ENCODE data around the gene ZNF598. TPM values are rescaled to one million over a fixed set of nuclear protein-coding genes. Genes with fewer than 3 reads are reported as not detected.
A peak's percentile ranks its signal among the peaks of the same experiment; 100 is the strongest.

ZNF598 gene
- total RNA-seq, 3 donors from 2014 or later = 16.0 to 25.2 (median 22.2) TPM

GRCh38 chr16:2023092-2024031 lies 13.7 kb upstream of the ZNF598 start:
- DNase-seq (ENCODE audit: low spot score in 2 of 2) = peak; percentile 85 to 94
- H3K27ac ChIP-seq = peak overlapping the region; percentile 52 to 63
- peak overlapping the region; percentile 31 to 63 (median 42) for H3K4me3 ChIP-seq
- no peaks in the 10 kb centered on the region for H3K36me3 ChIP-seq
- intact Hi-C loops (cut with DNase I; ENCODE audit: low total_unique reads) = no loop called here
- H3K27me3 ChIP-seq = peaks cover 8 to 20% of the 10 kb centered on the region in 2 donors
- no peaks in the 10 kb centered on the region for H3K9me3 ChIP-seq
- TF ChIP-seq CTCF (IDR thresholded peaks at IDR 0.05) (peak; percentile 99), POLR2A (IDR thresholded peaks at IDR 0.05) (no peak), POLR2AphosphoS5 (IDR thresholded peaks at IDR 0.05) (peak; percentile 57 to 68 (median 66))
- peaks cover 7 to 22% of the 10 kb centered on the region in 2 donors for H3K4me1 ChIP-seq

- TF ChIP-seq CTCF (IDR thresholded peaks at IDR 0.05) (no peak), POLR2A (IDR thresholded peaks at IDR 0.05) (no peak), POLR2AphosphoS5 (IDR thresholded peaks at IDR 0.05) (no peak)
- Histone ChIP-seq H3K4me3 (peak overlapping the region; percentile 31 to 63 (median 42)), H3K9me3 (no peaks in the 10 kb centered on the region), H3K4me1 (peaks cover 7 to 16% of the 10 kb centered on the region in 2 donors), H3K27ac (no peak overlapping the region), H3K27me3 (peaks cover 8 to 20% of the 10 kb centered on the region in 2 donors), H3K36me3 (no peaks in the 10 kb centered on the region)
- DNase-seq (ENCODE audit: low spot score in 2 of 2) = no peak
- intact Hi-C loops (cut with DNase I; ENCODE audit: low total_unique reads) = no loop called here
These were observed 13.1 kb upstream of the ZNF598 start for GRCh38 chr16:2022723-2023091.

GRCh38 chr16:2019921-2020831 lies 10.6 kb upstream of the ZNF598 start:
- no peaks in the 10 kb centered on the region for H3K36me3 ChIP-seq
- H3K9me3 ChIP-seq = no peaks in the 10 kb centered on the region
- peaks cover 7% of the 10 kb centered on the region in 2 donors for H3K4me1 ChIP-seq
- DNase-seq (ENCODE audit: low spot score in 2 of 2) = no peak
- TF ChIP-seq POLR2A (IDR thresholded peaks at IDR 0.05) = no peak
- no peak for TF ChIP-seq CTCF (IDR thresholded peaks at IDR 0.05)
- H3K4me3 ChIP-seq = peak overlapping the region in 2 of 3 donors; percentile 22 to 55
- intact Hi-C loops (cut with DNase I; ENCODE audit: low total_unique reads) = no loop called here
- peaks cover 8 to 20% of the 10 kb centered on the region in 2 donors for H3K27me3 ChIP-seq
- H3K27ac ChIP-seq = no peak overlapping the region

- Histone ChIP-seq H3K4me1 (peaks cover 7% of the 10 kb centered on the region in 2 donors), H3K27me3 (peaks cover 8 to 20% of the 10 kb centered on the region in 2 donors), H3K4me3 (peak within 1 kb of the TSS in 2 of 3 donors; percentile 22 to 55), H3K9me3 (no peaks in the 10 kb centered on the region), H3K36me3 (no peaks in the 10 kb centered on the region), H3K27ac (no peak within 1 kb of the TSS)
- DNase-seq (ENCODE audit: low spot score in 2 of 2) = no peak
- TF ChIP-seq POLR2A (IDR thresholded peaks at IDR 0.05) (no peak), POLR2AphosphoS5 (IDR thresholded peaks at IDR 0.05) (no peak), CTCF (IDR thresholded peaks at IDR 0.05) (no peak)
- intact Hi-C loops (cut with DNase I; ENCODE audit: low total_unique reads) = no loop called here
These were observed 9.9 kb upstream of the ZNF598 start, which contains the start of gene NPW for GRCh38 chr16:2019518-2019920. Gene NPW (plus strand): TSS chr16:2019785.

Data from breast epithelium (tissue), 4 donors.